GM12891 (cell line): ENCODE measurements around the gene DHRSX.

ENCODE experiments used
- PAX5 ChIP-seq: IDR thresholded peaks from 2 replicates; pipeline ENCODE4 v1.6.1; 2011; ENCODE audit warnings: low read length, moderate library complexity, mild to moderate bottlenecking; ENCODE audit not compliant: insufficient read depth, severe bottlenecking
- POLR2A ChIP-seq: IDR thresholded peaks from 2 replicates; pipeline ENCODE4 v1.6.1; 2011; ENCODE audit warnings: low read depth, low read length, control low read depth
- POLR2AphosphoS5 ChIP-seq: IDR thresholded peaks from 2 replicates; pipeline ENCODE4 v1.6.1; 2011; ENCODE audit warnings: low read depth, low read length, control low read depth
- POU2F2 ChIP-seq: IDR thresholded peaks from 2 replicates; pipeline ENCODE4 v1.6.1; 2011; ENCODE audit warnings: low read depth, mild to moderate bottlenecking, control low read depth, low read length, moderate library complexity
- SPI1 ChIP-seq: IDR thresholded peaks from 2 replicates; pipeline ENCODE4 v1.6.1; 2011; ENCODE audit warnings: low read depth, low read length, control low read depth
- TAF1 ChIP-seq: IDR thresholded peaks from 2 replicates; pipeline ENCODE4 v1.6.1; 2011; ENCODE audit warnings: low read depth, low read length, control low read depth

DNA sequence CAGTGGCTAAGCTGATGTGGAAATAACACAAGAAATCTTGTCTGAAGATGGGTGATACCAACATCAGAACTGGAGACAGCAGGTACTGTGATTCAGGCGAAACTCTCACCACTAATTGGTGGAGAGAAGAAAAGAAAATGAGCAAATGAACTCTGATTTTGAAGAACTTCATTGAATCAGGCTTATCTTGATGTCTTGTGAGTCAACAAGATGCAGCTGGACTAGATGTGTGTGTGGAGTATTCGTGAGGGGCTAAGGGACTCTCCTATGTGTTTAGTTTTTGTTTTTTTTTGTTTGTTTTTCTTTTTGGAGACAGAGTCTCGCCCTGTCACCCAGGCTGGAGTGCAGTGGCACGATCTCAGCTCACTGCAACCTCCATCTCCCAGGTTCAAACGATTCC lies 131.6 kb downstream of the DHRSX start:
- TF ChIP-seq PAX5, result no peak
- no peak for TF ChIP-seq POLR2AphosphoS5
- no peak for TF ChIP-seq POLR2A
- TF ChIP-seq TAF1, result no peak
- no peak for TF ChIP-seq POU2F2
- no peak for TF ChIP-seq SPI1
